GM12891 (cell line): ENCODE results near the gene LDLRAD3.

Source experiments
- POLR2AphosphoS5 ChIP-seq: IDR thresholded peaks from 2 replicates; pipeline ENCODE4 v1.6.1; 2011; ENCODE audit warnings: low read depth, low read length, control low read depth
- POU2F2 ChIP-seq: IDR thresholded peaks from 2 replicates; pipeline ENCODE4 v1.6.1; 2011; ENCODE audit warnings: low read depth, mild to moderate bottlenecking, control low read depth, low read length, moderate library complexity

DNA sequence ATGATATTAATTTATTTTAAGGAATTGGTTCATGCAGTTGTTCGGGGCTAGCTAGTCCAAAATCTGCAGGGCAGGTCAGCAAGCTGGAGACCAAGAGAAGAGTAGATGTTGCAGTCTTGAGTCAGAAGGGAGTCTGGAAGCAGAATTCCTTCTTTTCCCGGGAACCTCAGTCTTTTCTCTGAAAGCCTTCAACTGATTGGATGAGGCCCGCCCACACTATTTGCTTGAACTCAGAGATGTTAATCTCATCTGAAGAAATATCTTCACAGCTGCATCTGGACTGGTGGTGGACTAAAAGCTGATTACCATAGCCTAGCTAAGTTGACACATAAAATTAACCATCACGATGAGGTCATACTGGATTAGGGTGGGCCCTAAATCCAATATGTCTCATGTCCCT lies 223.2 kb downstream of the LDLRAD3 start:
- TF ChIP-seq POLR2AphosphoS5 (no peak), POU2F2 (no peak)
